ENCODE results near the gene GPR35.
"Not testable (repeated sequence)": the region's sequence is repeated elsewhere in the genome, so short reads cannot be mapped to it uniquely, and the experiment has no call there.

Gene GPR35

DNA sequence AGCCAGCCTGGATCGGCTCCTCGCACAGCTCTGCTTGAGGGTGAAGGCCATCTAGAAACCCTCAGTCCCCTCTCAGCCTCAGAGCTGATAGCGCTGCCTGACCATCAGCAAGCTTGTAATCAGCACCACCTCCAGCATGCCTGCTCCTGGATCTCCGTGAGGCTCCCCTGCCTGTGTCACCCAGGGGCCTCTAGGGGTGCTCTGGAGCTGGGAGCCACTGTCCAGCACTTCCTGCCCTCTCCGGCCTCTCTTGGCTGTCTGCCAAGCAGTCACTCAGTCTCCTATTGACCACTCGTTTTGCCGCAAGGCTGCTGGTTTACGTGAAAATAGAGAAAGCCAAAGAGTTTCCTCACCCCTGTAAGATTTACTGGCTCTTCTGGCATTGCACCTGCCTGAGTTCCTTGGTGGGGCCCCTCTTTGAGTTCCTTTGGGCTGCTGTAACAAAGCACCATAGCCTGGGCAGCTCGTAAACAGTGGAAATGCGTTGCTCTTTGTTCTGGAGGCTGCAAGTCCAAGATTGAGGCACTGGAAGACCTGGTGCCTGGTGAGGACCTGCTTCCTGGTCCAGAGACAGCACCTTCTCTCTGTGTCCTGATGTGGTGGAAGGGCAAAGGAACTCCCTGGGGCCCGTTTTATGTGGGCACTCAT is 20.9 kb upstream of the GPR35 start:
- no peaks in the 10 kb centered on the region for H3K4me1 ChIP-seq (ENCODE audit: control insufficient read depth, insufficient read depth, low read length, poor library complexity, severe bottlenecking)
- no peak overlapping the region for H3K27ac ChIP-seq (ENCODE audit: low read depth, low read length, severe bottlenecking)
- H3K4me3 ChIP-seq (ENCODE audit: extremely low read depth, insufficient read depth, low read length, poor library complexity, severe bottlenecking): no peak overlapping the region
- peaks cover 3% of the 10 kb centered on the region for H3K36me3 ChIP-seq (ENCODE audit: control insufficient read depth, insufficient read depth, low read length)
- 57 to 71% methylated on average over 8 to 11 of the region's 11 CpGs for WGBS, 2 experiments (ENCODE audit: insufficient coverage in 2 of 2)
- no peaks in the 10 kb centered on the region for H3K9me3 ChIP-seq (ENCODE audit: control insufficient read depth, low read length)

GRCh38 chr2:240604939-240605716 is 20.2 kb upstream of the GPR35 start:
- 87 to 91% methylated on average over 12 to 14 of the region's 19 CpGs for whole genome bisulfite sequencing, 2 experiments (ENCODE audit: insufficient coverage in 2 of 2)
- no peaks in the 10 kb centered on the region for H3K36me3 ChIP-seq (ENCODE audit: control insufficient read depth, insufficient read depth, low read length)
- no peaks in the 10 kb centered on the region for H3K4me1 ChIP-seq (ENCODE audit: control insufficient read depth, insufficient read depth, low read length, poor library complexity, severe bottlenecking)
- no peak overlapping the region for H3K4me3 ChIP-seq (ENCODE audit: extremely low read depth, insufficient read depth, low read length, poor library complexity, severe bottlenecking)
- no peaks in the 10 kb centered on the region for H3K9me3 ChIP-seq (ENCODE audit: control insufficient read depth, low read length)
- H3K27ac ChIP-seq (ENCODE audit: low read depth, low read length, severe bottlenecking): no peak overlapping the region

GRCh38 chr2:240605867-240606743 is 19.2 kb upstream of the GPR35 start:
- Histone ChIP-seq H3K27ac (ENCODE audit: low read depth, low read length, severe bottlenecking) (no peak overlapping the region), H3K4me1 (ENCODE audit: control insufficient read depth, insufficient read depth, low read length, poor library complexity, severe bottlenecking) (no peaks in the 10 kb centered on the region), H3K9me3 (ENCODE audit: control insufficient read depth, low read length) (no peaks in the 10 kb centered on the region), H3K4me3 (ENCODE audit: extremely low read depth, insufficient read depth, low read length, poor library complexity, severe bottlenecking) (no peak overlapping the region), H3K36me3 (ENCODE audit: control insufficient read depth, insufficient read depth, low read length) (no peaks in the 10 kb centered on the region)
- WGBS, 2 experiments (ENCODE audit: insufficient coverage in 2 of 2): 84 to 90% methylated on average over 9 to 10 of the region's 12 CpGs

DNA sequence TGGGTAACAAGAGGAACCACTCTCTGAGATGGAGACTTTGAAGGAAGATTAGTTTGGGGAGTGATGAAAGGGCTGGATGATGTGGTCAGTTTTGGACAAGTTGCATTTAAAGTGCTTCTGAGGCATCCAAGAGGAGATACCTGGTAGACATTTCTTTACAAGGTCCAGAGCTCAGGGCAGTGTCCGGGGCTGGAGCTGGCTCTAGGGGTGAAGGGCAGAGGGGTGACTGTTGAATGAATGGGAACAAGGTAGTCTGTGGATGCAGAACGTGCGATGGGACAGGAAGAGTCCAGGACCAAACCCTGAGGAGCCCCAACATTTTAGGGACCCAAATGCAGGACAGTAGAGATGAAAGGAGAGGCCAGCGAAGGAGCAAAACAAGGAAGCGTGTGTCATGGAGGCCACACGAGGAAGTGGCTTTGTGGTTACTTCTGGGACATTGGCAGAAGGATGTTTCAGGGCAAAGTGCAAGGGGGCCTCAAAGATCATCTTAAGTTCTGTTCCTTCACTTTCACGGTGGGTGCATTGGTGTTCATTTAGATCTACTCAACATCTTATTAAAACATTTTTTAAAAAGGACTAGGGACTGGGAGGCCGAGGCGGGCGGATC is 13.6 kb upstream of the GPR35 start:
- WGBS, 2 experiments (ENCODE audit: insufficient coverage in 2 of 2): 90 to 98% methylated on average over 8 to 9 of the region's 10 CpGs
- no peaks in the 10 kb centered on the region for H3K4me1 ChIP-seq (ENCODE audit: control insufficient read depth, insufficient read depth, low read length, poor library complexity, severe bottlenecking)
- no peak overlapping the region for H3K27ac ChIP-seq (ENCODE audit: low read depth, low read length, severe bottlenecking)
- no peaks in the 10 kb centered on the region for H3K9me3 ChIP-seq (ENCODE audit: control insufficient read depth, low read length)
- H3K4me3 ChIP-seq (ENCODE audit: extremely low read depth, insufficient read depth, low read length, poor library complexity, severe bottlenecking): no peak overlapping the region
- no peaks in the 10 kb centered on the region for H3K36me3 ChIP-seq (ENCODE audit: control insufficient read depth, insufficient read depth, low read length)

GRCh38 chr2:240613781-240614180 is 11.5 kb upstream of the GPR35 start:
- Histone ChIP-seq H3K4me3 (ENCODE audit: extremely low read depth, insufficient read depth, low read length, poor library complexity, severe bottlenecking) (no peak overlapping the region), H3K27ac (ENCODE audit: low read depth, low read length, severe bottlenecking) (no peak overlapping the region), H3K4me1 (ENCODE audit: control insufficient read depth, insufficient read depth, low read length, poor library complexity, severe bottlenecking) (no peaks in the 10 kb centered on the region), H3K36me3 (ENCODE audit: control insufficient read depth, insufficient read depth, low read length) (no peaks in the 10 kb centered on the region), H3K9me3 (ENCODE audit: control insufficient read depth, low read length) (no peaks in the 10 kb centered on the region)
- WGBS, 2 experiments (ENCODE audit: insufficient coverage in 2 of 2): 88 to 89% methylated on average over 3 to 4 of the region's 4 CpGs

- no peak overlapping the region for H3K27ac ChIP-seq (ENCODE audit: low read depth, low read length, severe bottlenecking)
- H3K4me3 ChIP-seq (ENCODE audit: extremely low read depth, insufficient read depth, low read length, poor library complexity, severe bottlenecking): no peak overlapping the region
- no peaks in the 10 kb centered on the region for H3K4me1 ChIP-seq (ENCODE audit: control insufficient read depth, insufficient read depth, low read length, poor library complexity, severe bottlenecking)
- no peaks in the 10 kb centered on the region for H3K9me3 ChIP-seq (ENCODE audit: control insufficient read depth, low read length)
- WGBS, 2 experiments (ENCODE audit: insufficient coverage in 2 of 2): 92 to 95% methylated on average over 4 to 8 of the region's 9 CpGs
- no peaks in the 10 kb centered on the region for H3K36me3 ChIP-seq (ENCODE audit: control insufficient read depth, insufficient read depth, low read length)
Observed at GRCh38 chr2:240614391-240614790, 10.9 kb upstream of the GPR35 start.

- H3K4me1 ChIP-seq (ENCODE audit: control insufficient read depth, insufficient read depth, low read length, poor library complexity, severe bottlenecking): no peaks in the 10 kb centered on the region
- no peaks in the 10 kb centered on the region for H3K36me3 ChIP-seq (ENCODE audit: control insufficient read depth, insufficient read depth, low read length)
- 89% methylated on average over 2 of the region's 2 CpGs; no CpG with 5 or more reads in 1 of the 2 experiments for WGBS, 2 experiments (ENCODE audit: insufficient coverage in 2 of 2)
- H3K9me3 ChIP-seq (ENCODE audit: control insufficient read depth, low read length): no peaks in the 10 kb centered on the region
- H3K4me3 ChIP-seq (ENCODE audit: extremely low read depth, insufficient read depth, low read length, poor library complexity, severe bottlenecking): no peak overlapping the region
- no peak overlapping the region for H3K27ac ChIP-seq (ENCODE audit: low read depth, low read length, severe bottlenecking)
Observed at GRCh38 chr2:240615396-240615795, 9.9 kb upstream of the GPR35 start.

DNA sequence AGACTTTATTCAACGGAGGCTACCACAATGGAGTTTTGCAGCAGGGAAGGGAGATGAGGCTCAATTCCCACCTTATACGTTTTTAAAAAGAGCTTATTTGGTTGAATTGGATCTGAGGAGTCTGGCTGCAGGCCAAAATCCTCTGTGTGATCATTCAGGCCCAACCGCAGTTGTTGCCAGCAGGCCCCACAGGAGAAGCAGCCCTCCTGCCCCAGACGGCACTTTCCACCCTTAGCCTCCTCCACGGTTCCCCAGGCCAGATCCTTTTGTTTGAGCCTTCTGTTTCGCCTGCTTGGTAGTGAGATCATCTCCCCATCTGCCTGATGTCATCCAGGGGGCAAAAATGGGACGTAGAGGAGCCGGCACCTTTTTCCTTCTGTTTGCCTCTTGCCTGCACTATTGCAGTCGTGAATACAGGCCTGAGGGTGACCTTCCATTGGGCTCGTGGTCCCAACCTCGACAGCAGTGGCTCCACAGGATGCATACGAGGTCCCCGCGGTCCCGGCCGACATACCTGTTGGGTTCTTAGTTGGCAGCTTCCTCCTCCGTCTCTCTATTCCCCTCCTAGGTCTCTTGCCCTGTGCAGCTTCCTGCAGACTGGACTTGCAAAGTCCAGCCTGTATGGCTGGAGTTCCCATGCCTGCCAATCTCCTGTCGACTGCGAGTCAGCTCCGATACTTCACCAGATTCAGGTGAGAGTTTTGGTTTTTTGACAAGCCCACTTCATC is 9.3 kb upstream of the GPR35 start:
- Histone ChIP-seq H3K4me1 (ENCODE audit: control insufficient read depth, insufficient read depth, low read length, poor library complexity, severe bottlenecking) (no peaks in the 10 kb centered on the region), H3K27ac (ENCODE audit: low read depth, low read length, severe bottlenecking) (no peak overlapping the region), H3K4me3 (ENCODE audit: extremely low read depth, insufficient read depth, low read length, poor library complexity, severe bottlenecking) (no peak overlapping the region), H3K36me3 (ENCODE audit: control insufficient read depth, insufficient read depth, low read length) (no peaks in the 10 kb centered on the region), H3K9me3 (ENCODE audit: control insufficient read depth, low read length) (no peaks in the 10 kb centered on the region)
- 81 to 83% methylated on average over 13 to 19 of the region's 20 CpGs for WGBS, 2 experiments (ENCODE audit: insufficient coverage in 2 of 2)

DNA sequence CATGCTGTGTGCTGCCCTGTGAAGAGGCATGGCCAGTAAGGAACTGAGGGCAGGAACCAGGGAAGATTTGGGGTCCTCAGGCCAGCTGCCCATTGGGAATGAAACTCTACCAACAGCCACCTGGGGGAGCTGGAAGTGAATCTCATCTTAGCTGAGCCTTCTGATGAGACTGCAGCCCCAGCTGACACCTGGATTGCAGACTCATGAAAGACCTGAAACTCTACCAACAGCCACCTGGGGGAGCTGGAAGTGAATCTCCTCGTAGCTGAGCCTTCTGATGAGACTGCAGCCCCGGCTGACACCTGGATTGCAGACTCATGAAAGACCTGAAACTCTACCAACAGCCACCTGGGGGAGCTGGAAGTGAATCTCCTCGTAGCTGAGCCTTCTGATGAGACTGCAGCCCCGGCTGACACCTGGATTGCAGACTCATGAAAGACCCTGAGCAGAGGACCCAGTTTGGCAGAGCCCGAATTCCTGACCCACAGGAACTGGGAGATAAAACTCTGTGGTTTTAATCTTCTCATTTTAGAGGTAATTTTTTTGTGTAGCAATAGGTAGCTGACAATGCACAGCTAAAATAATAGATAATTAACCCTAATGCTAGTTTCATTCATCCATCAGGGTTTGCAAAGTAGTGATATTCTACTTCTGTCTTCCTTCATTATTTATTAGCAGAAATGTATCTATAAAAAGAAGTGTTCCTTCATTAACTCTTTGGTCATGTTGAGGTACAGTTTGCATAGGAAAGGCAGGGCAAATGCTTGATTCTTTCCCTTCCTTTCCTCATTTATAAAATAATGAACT is 8.2 kb upstream of the GPR35 start:
- not testable (repeated sequence) for H3K27ac ChIP-seq (ENCODE audit: low read depth, low read length, severe bottlenecking); H3K4me1 ChIP-seq (ENCODE audit: control insufficient read depth, insufficient read depth, low read length, poor library complexity, severe bottlenecking); H3K4me3 ChIP-seq (ENCODE audit: extremely low read depth, insufficient read depth, low read length, poor library complexity, severe bottlenecking); H3K36me3 ChIP-seq (ENCODE audit: control insufficient read depth, insufficient read depth, low read length); H3K9me3 ChIP-seq (ENCODE audit: control insufficient read depth, low read length)
- 100% methylated on average over 1 to 2 of the region's 5 CpGs for WGBS, 2 experiments (ENCODE audit: insufficient coverage in 2 of 2)
